Activated CD8-positive, alpha-beta T cell treated with anti-CD3 and anti-CD28 coated beads for 36 hours (primary cell): Measurements from ENCODE around the gene ARHGAP18. TPM values are rescaled to one million over a fixed set of nuclear protein-coding genes. Genes with fewer than 3 reads are reported as not detected.

Experiments
- ATAC-seq: fragments of 200-7000 bp; cut with Tn5 transposase; one replicate; pipeline ENCODE4 v1.10.0; 2021; ENCODE audit warnings: mild to moderate bottlenecking, moderate library complexity
- CTCF ChIA-PET: fragments of 350-600 bp; sonication (Branson Sonifier 250); formaldehyde crosslinking; loops from one replicate; lab custom pipeline; 2021; ENCODE audit warnings: antibody characterized with exemption; lab: Charles Lee
- POLR2A ChIA-PET: fragments of 350-600 bp; sonication (Branson Sonifier 250); formaldehyde crosslinking; loops from one replicate; lab custom pipeline; 2021; ENCODE audit warnings: antibody characterized with exemption; lab: Charles Lee
- DNase-seq: peaks from one replicate; pipeline ENCODE4 v3.0.0-alpha.2; 2020
- H3K27ac Mint-ChIP-seq: one replicate; pipeline ENCODE4 v1.8.0; 2021; ENCODE audit warnings: mild to moderate bottlenecking, mixed read lengths
- H3K27me3 Mint-ChIP-seq: one replicate; pipeline ENCODE4 v1.8.0; 2021; ENCODE audit warnings: mixed read lengths
- H3K36me3 Mint-ChIP-seq: one replicate; pipeline ENCODE4 v1.8.0; 2021; ENCODE audit warnings: low read depth, mixed read lengths
- H3K4me1 Mint-ChIP-seq: one replicate; pipeline ENCODE4 v1.8.0; 2021; ENCODE audit warnings: low read depth, mixed read lengths
- H3K4me3 Mint-ChIP-seq: one replicate; pipeline ENCODE4 v1.8.0; 2021; ENCODE audit warnings: mild to moderate bottlenecking, moderate library complexity, mixed read lengths
- H3K9me3 Mint-ChIP-seq: one replicate; pipeline ENCODE4 v1.8.0; 2021; ENCODE audit warnings: mixed read lengths
- CTCF ChIP-seq: fragments of 200-600 bp; IDR thresholded peaks from one replicate; pipeline ENCODE4 v1.8.0; 2022; ENCODE audit warnings: antibody characterized with exemption, mild to moderate bottlenecking
- intact Hi-C: fragments of 100-400 bp; cut with micrococcal nuclease; formaldehyde crosslinking; loops from one replicate; pipeline ENCODE4 v1.10.0; 2022
- total RNA-seq, 2 experiments: library from RNA; stranded (reverse); gene quantifications; one replicate each; pipeline ENCODE4 v1.2.3, GENCODE V29; 2021

The ARHGAP18 gene
- total RNA-seq, 2 experiments from 2014 or later = 8.2 to 9.6 TPM

DNA sequence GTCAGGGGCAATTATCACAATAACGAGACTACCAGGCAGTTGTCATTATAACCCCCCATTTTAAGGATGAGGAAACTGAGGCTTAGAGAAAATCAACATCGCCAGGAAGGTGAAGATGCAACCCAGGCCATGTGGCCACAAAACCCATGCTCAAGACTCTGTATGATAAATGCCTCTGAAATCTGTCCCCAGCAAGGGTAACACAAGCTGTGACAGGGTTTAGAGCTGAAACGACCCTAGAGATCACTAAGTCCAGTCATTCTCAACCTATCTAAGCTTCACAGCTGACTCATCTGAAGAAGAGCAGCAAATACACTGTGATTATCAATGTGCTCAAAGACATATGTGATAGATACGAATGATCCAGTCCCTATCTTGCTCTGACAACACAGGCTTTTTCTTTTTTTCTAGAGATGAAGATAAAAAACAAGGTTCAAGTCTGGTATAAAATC lies 47.0 kb downstream of the ARHGAP18 start:
- peak; percentile 71 for ATAC-seq
- Mint-ChIP-seq H3K4me3 (no peak overlapping the region), H3K9me3 (no peaks in the 10 kb centered on the region), H3K27me3 (no peaks in the 10 kb centered on the region), H3K36me3 (no peaks in the 10 kb centered on the region), H3K27ac (no peak overlapping the region), H3K4me1 (peaks cover 13% of the 10 kb centered on the region)
- intact Hi-C loops = no loop called here
- POLR2A ChIA-PET = no interaction called here
- no peak for TF ChIP-seq CTCF
- CTCF ChIA-PET = interaction anchor here (1.1 to 1.6 kb wide), 2 partner anchors 21 to 65 kb away, joined by 3 to 5 read pairs; no protein-coding TSS in a partner anchor
- DNase-seq = no peak

- POLR2A ChIA-PET = no interaction called here
- no peaks in the 10 kb centered on the region for H3K27me3 Mint-ChIP-seq
- H3K27ac Mint-ChIP-seq = no peak overlapping the region
- CTCF ChIA-PET = interaction anchor here (1.1 to 1.6 kb wide), 2 partner anchors 22 to 65 kb away, joined by 3 to 5 read pairs; no protein-coding TSS in a partner anchor
- no peak for DNase-seq
- ATAC-seq = no peak
- H3K4me1 Mint-ChIP-seq = peaks cover 13% of the 10 kb centered on the region
- intact Hi-C loops = no loop called here
- TF ChIP-seq CTCF = no peak
- no peak overlapping the region for H3K4me3 Mint-ChIP-seq
- H3K9me3 Mint-ChIP-seq = no peaks in the 10 kb centered on the region
- no peaks in the 10 kb centered on the region for H3K36me3 Mint-ChIP-seq
Observed at GRCh38 chr6:129662406-129662766, 47.6 kb downstream of the ARHGAP18 start.

DNA sequence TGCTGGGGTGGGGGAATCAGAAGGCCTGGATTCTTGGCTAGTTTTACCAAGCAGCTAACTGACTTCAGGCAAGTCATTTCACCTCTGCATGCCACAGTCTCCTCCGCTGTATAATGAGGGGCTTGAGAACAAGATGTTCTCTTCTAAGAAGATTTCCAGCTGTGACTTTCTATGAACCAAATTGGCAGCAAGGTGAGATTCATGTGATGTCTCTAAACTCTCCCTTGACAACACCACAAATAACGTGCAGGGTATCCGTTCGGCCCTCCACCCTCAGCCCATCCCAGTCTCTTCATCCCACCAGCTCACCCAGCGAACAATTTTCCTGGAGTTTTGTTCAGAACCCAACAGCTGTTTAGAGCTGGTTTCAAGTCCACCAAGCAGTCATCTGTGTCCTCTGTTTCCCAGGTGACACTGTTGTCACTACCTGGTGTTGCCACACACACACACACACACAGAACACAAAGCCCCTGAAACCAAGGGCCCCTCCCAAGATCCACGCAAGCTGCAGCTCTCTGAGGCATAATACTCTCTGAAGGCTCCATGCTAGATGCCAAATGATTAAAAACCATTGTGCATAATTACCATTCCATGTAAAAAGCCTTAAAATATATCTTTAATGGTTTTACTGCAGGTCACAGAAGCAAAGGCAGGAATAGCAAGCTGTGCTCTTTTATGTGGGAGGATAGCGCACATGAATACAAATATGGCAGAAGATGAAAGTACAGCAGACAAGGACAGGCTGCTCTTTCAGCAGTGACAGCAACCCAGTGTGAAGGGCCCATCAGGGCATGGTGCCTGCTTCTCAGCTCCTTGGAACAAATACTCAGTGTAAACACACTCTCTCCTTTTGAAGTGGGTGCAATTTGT lies 48.2 kb downstream of the ARHGAP18 start:
- CTCF ChIA-PET = interaction anchor here (0.7 to 1.7 kb wide), 5 partner anchors 8 to 76 kb away, joined by 3 to 6 read pairs (median 3); no protein-coding TSS in a partner anchor
- no peak for DNase-seq
- no peak for TF ChIP-seq CTCF
- Mint-ChIP-seq H3K27ac (no peak overlapping the region), H3K27me3 (no peaks in the 10 kb centered on the region), H3K4me1 (peaks cover 13% of the 10 kb centered on the region), H3K9me3 (no peaks in the 10 kb centered on the region), H3K4me3 (no peak overlapping the region), H3K36me3 (no peaks in the 10 kb centered on the region)
- intact Hi-C loops = no loop called here
- no peak for ATAC-seq
- POLR2A ChIA-PET = no interaction called here

DNA sequence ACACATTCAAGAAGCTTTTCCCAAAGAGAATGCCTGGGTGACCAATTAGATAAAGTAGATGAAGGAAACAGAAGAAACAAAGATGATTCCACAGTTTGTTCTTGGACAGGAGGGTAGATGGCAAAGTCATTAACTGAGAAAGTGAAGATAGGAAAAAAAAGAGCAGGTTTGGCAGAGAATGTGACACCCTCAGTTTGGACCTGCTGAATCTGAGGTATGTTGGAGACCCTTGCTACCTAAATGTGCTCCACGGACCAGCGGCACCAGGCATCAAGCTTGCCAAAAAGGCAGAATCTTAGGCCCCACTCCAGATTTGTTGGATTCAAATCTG lies 49.7 kb downstream of the ARHGAP18 start:
- CTCF ChIA-PET = interaction anchor here (1.0 to 1.7 kb wide), 3 partner anchors 63 to 77 kb away, joined by 3 to 6 read pairs (median 6); no protein-coding TSS in a partner anchor
- TF ChIP-seq CTCF = no peak
- POLR2A ChIA-PET = no interaction called here
- intact Hi-C loops = no loop called here
- H3K4me3 Mint-ChIP-seq = no peak overlapping the region
- no peaks in the 10 kb centered on the region for H3K27me3 Mint-ChIP-seq
- peaks cover 17% of the 10 kb centered on the region for H3K4me1 Mint-ChIP-seq
- no peak overlapping the region for H3K27ac Mint-ChIP-seq
- no peak for ATAC-seq
- no peaks in the 10 kb centered on the region for H3K9me3 Mint-ChIP-seq
- no peaks in the 10 kb centered on the region for H3K36me3 Mint-ChIP-seq
- no peak for DNase-seq
